B cell (primary cell): Measurements from ENCODE around the gene BLCAP. TPM values are rescaled to one million over a fixed set of nuclear protein-coding genes. Genes with fewer than 3 reads are reported as not detected.

Source experiments
- ATAC-seq: fragments of 200-7000 bp; cut with Tn5 transposase; one replicate; pipeline ENCODE4 v1.10.0; 2021; ENCODE audit warnings: low read depth, mild to moderate bottlenecking, moderate number of reproducible peaks, moderate library complexity
- CTCF ChIA-PET: fragments of 350-600 bp; sonication (Branson Sonifier 250); formaldehyde crosslinking; loops from one replicate; lab custom pipeline; 2021; ENCODE audit warnings: antibody characterized with exemption, inconsistent platforms; lab: Charles Lee
- POLR2A ChIA-PET: fragments of 350-600 bp; sonication (Branson Sonifier 250); formaldehyde crosslinking; loops from one replicate; lab custom pipeline; 2021; ENCODE audit warnings: antibody characterized with exemption; lab: Charles Lee
- DNase-seq: peaks from one replicate; pipeline ENCODE4 v3.0.0; 2013
- H2AFZ ChIP-seq: 2 replicates; pipeline ENCODE4 v1.6.1; 2012; ENCODE audit warnings: mild to moderate bottlenecking, low read depth, low read length; ENCODE audit not compliant: insufficient read depth, poor library complexity, severe bottlenecking
- H3K27ac ChIP-seq, 2 donors: 1 replicate in 1 of 2; 2 replicates in 1 of 2; pipeline ENCODE4 v1.5.1; 2012 to 2013; ENCODE audit warnings: low read length in 2 of 2, mild to moderate bottlenecking in 2 of 2, moderate library complexity in 1 of 2
- H3K27me3 ChIP-seq, 4 experiments: fragments of 200-600 bp in 1 of 4; sonication (generic) in 1 of 4; replicated peaks in 1 of 4; 1 replicate in 2 of 4; 2 replicates in 2 of 4; pipeline versions ENCODE4 v1.6.1 to v1.7.0; 2013 to 2016; ENCODE audit warnings: low read length in 3 of 4, mild to moderate bottlenecking in 2 of 4, mixed read lengths in 1 of 4, moderate library complexity in 1 of 4; ENCODE audit not compliant: insufficient read depth in 4 of 4, control insufficient read depth in 3 of 4; ENCODE audit errors: control extremely low read depth in 1 of 4
- H3K36me3 ChIP-seq, 2 experiments: replicated peaks in 1 of 2; 1 replicate in 1 of 2; 2 replicates in 1 of 2; pipeline versions ENCODE4 v1.6.1 to v1.7.1; 2013; ENCODE audit warnings: low read length in 1 of 2; ENCODE audit not compliant: insufficient read depth in 2 of 2, control insufficient read depth in 1 of 2; ENCODE audit errors: control extremely low read depth in 1 of 2, extremely low read depth in 1 of 2
- H3K4me1 ChIP-seq, 2 donors: fragments of 200-600 bp in 1 of 2; sonication (generic) in 1 of 2; 1 replicate in 1 of 2; 2 replicates in 1 of 2; pipeline versions ENCODE4 v1.5.1 to v1.6.1; 2013 to 2017; ENCODE audit warnings: low read length in 2 of 2; ENCODE audit not compliant: control insufficient read depth in 2 of 2, insufficient read depth in 2 of 2
- H3K4me2 ChIP-seq: replicated peaks from 2 replicates; pipeline ENCODE3; 2012; ENCODE audit warnings: mild to moderate bottlenecking, low read depth, low read length; ENCODE audit not compliant: poor library complexity, severe bottlenecking
- H3K4me3 ChIP-seq, 5 experiments: fragments of 200-600 bp in 1 of 5; sonication (generic) in 1 of 5; 1 replicate in 3 of 5; 2 replicates in 2 of 5; pipeline versions ENCODE4 v1.5.1 to v1.7.0; 2011 to 2016; ENCODE audit warnings: low read length in 4 of 5, mild to moderate bottlenecking in 4 of 5, low read depth in 2 of 5, control low read depth in 1 of 5, moderate library complexity in 1 of 5; ENCODE audit not compliant: insufficient read depth in 1 of 5; ENCODE audit errors: control extremely low read depth in 1 of 5, extremely low read depth in 1 of 5
- H3K79me2 ChIP-seq: fragments of 200-600 bp; sonication (generic); one replicate; pipeline ENCODE4 v1.6.0; 2016; ENCODE audit warnings: low read length; ENCODE audit not compliant: control insufficient read depth, insufficient read depth
- H3K9ac ChIP-seq: fragments of 200-600 bp; sonication (generic); 2 replicates; pipeline ENCODE4 v1.6.1; 2017; ENCODE audit warnings: mild to moderate bottlenecking, low read length, moderate library complexity
- H3K9me3 ChIP-seq, 3 donors: one replicate each; pipeline versions ENCODE4 v1.6.1 to v1.7.1; 2013; ENCODE audit warnings: low read length in 2 of 3; ENCODE audit not compliant: control insufficient read depth in 2 of 3, insufficient read depth in 1 of 3; ENCODE audit errors: control extremely low read depth in 1 of 3
- H4K20me1 ChIP-seq: 2 replicates; pipeline ENCODE4 v1.6.0; 2012; ENCODE audit warnings: mild to moderate bottlenecking, low read length; ENCODE audit not compliant: insufficient read depth, control insufficient read depth, poor library complexity, severe bottlenecking
- H3K27ac Mint-ChIP-seq: one replicate; pipeline ENCODE4 v1.8.0; 2021; ENCODE audit warnings: mixed read lengths
- H3K27me3 Mint-ChIP-seq: one replicate; pipeline ENCODE4 v1.8.0; 2021; ENCODE audit warnings: mixed read lengths
- H3K4me1 Mint-ChIP-seq: one replicate; pipeline ENCODE4 v1.8.0; 2021; ENCODE audit warnings: mixed read lengths
- H3K4me3 Mint-ChIP-seq: one replicate; pipeline ENCODE4 v1.8.0; 2021; ENCODE audit warnings: mixed read lengths
- H3K9me3 Mint-ChIP-seq: one replicate; pipeline ENCODE4 v1.8.0; 2022; ENCODE audit warnings: mixed read lengths; ENCODE audit not compliant: insufficient read depth
- CTCF ChIP-seq: fragments of 200-600 bp; IDR thresholded peaks from one replicate; pipeline ENCODE4 v1.8.0; 2022; ENCODE audit warnings: antibody characterized with exemption, mild to moderate bottlenecking
- EZH2 ChIP-seq: IDR thresholded peaks from 2 replicates; pipeline ENCODE4 v1.6.1; 2012; ENCODE audit warnings: borderline replicate concordance, low read depth, mild to moderate bottlenecking, moderate library complexity, low read length; ENCODE audit not compliant: insufficient read depth, poor library complexity, severe bottlenecking
- WGBS: methylation state at CpG from one replicate; pipeline ENCODE4 v1.1.5; 2013; ENCODE audit warnings: missing lambda C conversion rate; ENCODE audit not compliant: insufficient coverage; 5-methylcytosine and 5-hydroxymethylcytosine counted together
- intact Hi-C: fragments of 100-400 bp; cut with micrococcal nuclease; formaldehyde crosslinking; loops from one replicate; pipeline ENCODE4 v1.10.0; 2022
- polyA plus RNA-seq: library from polyadenylated mRNA; depleted of rRNA; stranded (reverse); fragments of >200 nt; gene quantifications from 2 replicates; pipeline ENCODE4 v1.2.3, GENCODE V29; 2012
- total RNA-seq, 2 donors: library from RNA; stranded (reverse); fragments of 120-200 nt in 1 of 2; gene quantifications; 1 replicate in 1 of 2; 2 replicates in 1 of 2; pipeline versions ENCODE4 v1.2.3 to v1.2.4, GENCODE V29; 2013 to 2022

BLCAP gene
- total and polyA plus RNA-seq, 2 donors (not counting 1 experiment from before 2014, with no cell fraction given), result 56.2 to 188 TPM

GRCh38 chr20:37502654-37503053, 25.0 kb downstream of the BLCAP start:
- no peaks in the 10 kb centered on the region for H3K36me3 ChIP-seq
- H2AFZ ChIP-seq, result no peak overlapping the region
- ChIA-PET POLR2A (no interaction called here), CTCF (no interaction called here)
- H3K4me1 ChIP-seq, result peaks cover 8 to 13% of the 10 kb centered on the region in 2 donors
- no peak overlapping the region for H3K9ac ChIP-seq
- no peaks in the 10 kb centered on the region for H3K9me3 Mint-ChIP-seq
- peaks cover 19% of the 10 kb centered on the region for H4K20me1 ChIP-seq
- no peak overlapping the region for H3K27ac Mint-ChIP-seq
- no peak for TF ChIP-seq EZH2
- TF ChIP-seq CTCF, result no peak
- no peaks in the 10 kb centered on the region for H3K27me3 ChIP-seq
- H3K4me1 Mint-ChIP-seq, result no peaks in the 10 kb centered on the region
- intact Hi-C loops, result no loop called here
- no peak for DNase-seq
- H3K27me3 Mint-ChIP-seq, result no peaks in the 10 kb centered on the region
- no peak overlapping the region for H3K4me3 Mint-ChIP-seq
- H3K4me3 ChIP-seq, result no peak overlapping the region
- no peak overlapping the region for H3K4me2 ChIP-seq
- WGBS, result 90% methylated on average over 2 of the region's 2 CpGs
- no peak overlapping the region for H3K27ac ChIP-seq
- H3K9me3 ChIP-seq, result no peaks in the 10 kb centered on the region
- ATAC-seq, result no peak
- peaks cover 4% of the 10 kb centered on the region for H3K79me2 ChIP-seq

GRCh38 chr20:37501940-37502339, 25.7 kb downstream of the BLCAP start:
- no peak overlapping the region for H3K4me2 ChIP-seq
- TF ChIP-seq EZH2, result no peak
- TF ChIP-seq CTCF, result no peak
- Mint-ChIP-seq H3K4me1 (no peaks in the 10 kb centered on the region), H3K27me3 (no peaks in the 10 kb centered on the region), H3K27ac (no peak overlapping the region), H3K4me3 (no peak overlapping the region), H3K9me3 (no peaks in the 10 kb centered on the region)
- no peaks in the 10 kb centered on the region for H3K27me3 ChIP-seq
- H2AFZ ChIP-seq, result no peak overlapping the region
- H3K4me1 ChIP-seq, result peaks cover 1 to 6% of the 10 kb centered on the region in 2 donors
- H3K27ac ChIP-seq, result no peak overlapping the region
- H4K20me1 ChIP-seq, result peaks cover 15% of the 10 kb centered on the region
- 97% methylated on average over 4 of the region's 7 CpGs for whole genome bisulfite sequencing
- H3K9me3 ChIP-seq, result no peaks in the 10 kb centered on the region
- no peak overlapping the region for H3K4me3 ChIP-seq
- H3K36me3 ChIP-seq, result no peaks in the 10 kb centered on the region
- no peak for DNase-seq
- ATAC-seq, result no peak
- no peak overlapping the region for H3K9ac ChIP-seq
- ChIA-PET CTCF (interaction anchor here (0.9 kb wide), 1 partner anchor 242 kb away, joined by 3 read pairs; no protein-coding TSS in a partner anchor), POLR2A (no interaction called here)
- H3K79me2 ChIP-seq, result peaks cover under 1% of the 10 kb centered on the region
- intact Hi-C loops, result no loop called here
